Stimulated activated memory B cell treated with anti-CD40 and anti-IgM and Interleukin-4, amounts not matched to agents 10 μg/mL and 1 μg/mL and 100 μg/mL, for 72 hours (primary cell): ENCODE data around the gene SFXN3.

Experiments
- ATAC-seq: fragments of 150-1000 bp; cut with Tn5 transposase; 2 replicates; pipeline ENCODE4 v1.10.0; 2021
- H3K27ac Mint-ChIP-seq: one replicate; pipeline ENCODE4 v1.8.0; 2022; ENCODE audit warnings: mild to moderate bottlenecking, mixed read lengths
- H3K27me3 Mint-ChIP-seq: one replicate; pipeline ENCODE4 v1.8.0; 2022; ENCODE audit warnings: mixed read lengths
- H3K36me3 Mint-ChIP-seq: one replicate; pipeline ENCODE4 v1.8.0; 2022; ENCODE audit warnings: mixed read lengths
- H3K4me1 Mint-ChIP-seq: one replicate; pipeline ENCODE4 v1.8.0; 2022; ENCODE audit warnings: mixed read lengths
- H3K4me3 Mint-ChIP-seq: one replicate; pipeline ENCODE4 v1.8.0; 2022; ENCODE audit warnings: mild to moderate bottlenecking, moderate library complexity, mixed read lengths
- H3K9me3 Mint-ChIP-seq: one replicate; pipeline ENCODE4 v1.8.0; 2022; ENCODE audit warnings: mixed read lengths

The SFXN3 gene

DNA sequence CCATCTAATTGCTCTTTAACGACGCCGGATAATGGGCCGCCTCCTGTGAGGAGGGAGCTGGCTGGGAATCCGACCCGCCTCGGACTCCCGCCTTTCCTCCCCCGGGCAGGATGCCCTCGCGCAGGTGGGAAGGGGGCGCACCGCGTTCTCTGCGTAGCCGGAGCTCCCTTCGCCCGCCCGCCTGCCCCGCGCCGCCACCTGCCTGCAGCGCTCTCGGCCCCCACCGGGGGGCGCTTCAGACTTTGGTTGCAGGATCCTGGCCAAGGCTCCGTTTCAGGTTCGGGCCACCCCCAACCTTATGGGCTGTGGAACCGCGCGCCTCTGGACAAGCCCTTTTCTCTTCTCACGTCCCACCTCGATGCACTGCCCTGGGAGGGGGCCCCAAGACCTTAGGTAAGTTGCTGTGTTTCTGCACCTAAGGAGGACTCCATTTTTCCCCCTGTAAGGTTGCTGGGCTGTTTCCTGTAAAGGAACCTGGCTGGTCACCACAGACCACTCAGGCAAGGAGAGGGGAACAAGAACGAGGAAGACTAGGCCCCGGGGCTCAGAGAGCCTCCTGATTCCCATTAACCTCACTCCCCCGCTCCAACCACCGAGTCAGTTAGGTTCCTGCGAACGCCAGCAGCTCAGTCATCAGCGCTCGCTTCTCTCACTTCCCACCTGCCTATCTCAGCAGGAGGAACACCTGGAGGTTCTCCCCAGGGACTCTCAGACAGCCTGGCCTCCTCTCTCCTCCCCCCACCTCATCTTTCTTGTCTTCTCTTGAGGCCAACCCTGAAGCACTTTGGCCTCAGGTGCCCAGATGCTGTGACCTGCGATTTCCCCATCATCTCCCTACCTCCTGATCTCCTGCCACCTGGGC is 19.4 kb downstream of the SFXN3 start:
- Mint-ChIP-seq H3K4me1 (peaks cover 31% of the 10 kb centered on the region), H3K9me3 (no peaks in the 10 kb centered on the region), H3K27me3 (peaks cover 58% of the 10 kb centered on the region), H3K36me3 (no peaks in the 10 kb centered on the region), H3K4me3 (peak overlapping the region; percentile 64), H3K27ac (no peak overlapping the region)
- ATAC-seq: peak; percentile 64

GRCh38 chr10:101052285-101052684 is 21.3 kb downstream of the SFXN3 start:
- ATAC-seq: no peak
- Mint-ChIP-seq H3K27ac (no peak overlapping the region), H3K27me3 (peaks cover 44% of the 10 kb centered on the region), H3K4me3 (no peak overlapping the region), H3K9me3 (no peaks in the 10 kb centered on the region), H3K4me1 (peaks cover 37% of the 10 kb centered on the region), H3K36me3 (peaks cover 10% of the 10 kb centered on the region)

DNA sequence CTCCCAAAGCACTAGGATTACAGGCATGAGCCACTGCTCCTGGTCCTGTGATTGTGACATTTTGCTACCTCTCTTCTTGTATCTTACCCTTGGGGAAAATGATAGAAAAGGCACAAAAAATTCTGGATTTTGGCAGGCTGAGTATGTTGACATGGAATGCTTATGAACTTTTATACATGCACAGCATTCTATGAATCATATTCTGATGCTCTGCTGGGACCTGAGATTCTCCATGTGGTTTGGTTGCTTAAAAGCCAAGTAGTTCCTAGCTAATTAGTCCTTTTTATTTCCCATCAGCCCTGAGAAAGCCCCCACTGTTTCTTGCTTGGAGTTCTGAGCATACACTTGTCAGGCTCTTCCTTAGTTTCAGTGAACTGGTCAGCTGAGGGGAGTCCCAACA is 22.5 kb downstream of the SFXN3 start:
- Mint-ChIP-seq H3K27me3 (peaks cover 31% of the 10 kb centered on the region), H3K4me3 (no peak overlapping the region)

GRCh38 chr10:101054351-101054750 is 23.3 kb downstream of the SFXN3 start:
- Mint-ChIP-seq H3K9me3 (no peaks in the 10 kb centered on the region), H3K4me3 (no peak overlapping the region), H3K36me3 (peaks cover 10% of the 10 kb centered on the region), H3K27ac (no peak overlapping the region), H3K27me3 (peaks cover 23% of the 10 kb centered on the region), H3K4me1 (peaks cover 25% of the 10 kb centered on the region)
- ATAC-seq: no peak

More for the DNA sequence above, 22.5 kb downstream of the SFXN3 start:
- Mint-ChIP-seq H3K27ac (no peak overlapping the region), H3K4me1 (peaks cover 32% of the 10 kb centered on the region), H3K36me3 (peaks cover 10% of the 10 kb centered on the region), H3K9me3 (no peaks in the 10 kb centered on the region)
- no peak for ATAC-seq

DNA sequence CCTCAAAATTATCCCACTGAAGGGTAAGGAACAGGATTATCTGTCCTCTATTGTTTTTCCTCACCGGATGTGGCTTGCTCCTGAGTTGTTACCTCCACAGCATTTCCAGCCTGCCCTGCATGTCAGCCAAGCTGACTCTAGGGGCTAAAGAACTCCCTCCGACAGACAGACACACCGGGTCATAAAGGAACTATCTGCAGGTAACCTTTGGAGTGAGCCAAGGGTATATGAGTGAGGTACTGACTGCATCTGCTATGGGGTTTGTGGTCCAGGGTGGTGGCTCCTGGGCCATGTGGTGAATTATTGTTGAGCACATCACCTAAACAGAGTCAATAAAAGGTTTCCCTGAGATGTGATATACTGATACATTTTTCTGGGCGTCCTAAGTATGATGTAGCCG is 23.8 kb downstream of the SFXN3 start:
- no peak for ATAC-seq
- no peak overlapping the region for H3K27ac Mint-ChIP-seq

GRCh38 chr10:101055411-101055810 is 24.4 kb downstream of the SFXN3 start:
- no peak overlapping the region for H3K4me3 Mint-ChIP-seq

More for the DNA sequence above, 23.8 kb downstream of the SFXN3 start:
- H3K4me3 Mint-ChIP-seq: no peak overlapping the region
- peaks cover 10% of the 10 kb centered on the region for H3K36me3 Mint-ChIP-seq
- H3K4me1 Mint-ChIP-seq: peaks cover 25% of the 10 kb centered on the region
- peaks cover 18% of the 10 kb centered on the region for H3K27me3 Mint-ChIP-seq
- no peaks in the 10 kb centered on the region for H3K9me3 Mint-ChIP-seq

GRCh38 chr10:101056365-101057151 is 25.5 kb downstream of the SFXN3 start:
- Mint-ChIP-seq H3K27me3 (peaks cover under 1% of the 10 kb centered on the region), H3K4me3 (no peak overlapping the region), H3K9me3 (no peaks in the 10 kb centered on the region), H3K4me1 (peaks cover 19% of the 10 kb centered on the region), H3K27ac (peak overlapping the region; percentile 32), H3K36me3 (peaks cover 10% of the 10 kb centered on the region)
- no peak for ATAC-seq

More at GRCh38 chr10:101055411-101055810, 24.4 kb downstream of the SFXN3 start:
- Mint-ChIP-seq H3K27me3 (peaks cover 12% of the 10 kb centered on the region), H3K36me3 (peaks cover 10% of the 10 kb centered on the region), H3K4me1 (peaks cover 24% of the 10 kb centered on the region), H3K27ac (no peak overlapping the region), H3K9me3 (no peaks in the 10 kb centered on the region)
- no peak for ATAC-seq

GRCh38 chr10:101060036-101060950 is 29.3 kb downstream of the SFXN3 start:
- no peaks in the 10 kb centered on the region for H3K9me3 Mint-ChIP-seq
- peaks cover 10% of the 10 kb centered on the region for H3K36me3 Mint-ChIP-seq
- peaks cover 46% of the 10 kb centered on the region for H3K4me1 Mint-ChIP-seq
- H3K4me3 Mint-ChIP-seq: peak overlapping the region; percentile 94
- H3K27me3 Mint-ChIP-seq: peaks cover 17% of the 10 kb centered on the region
- peak overlapping the region; percentile 86 for H3K27ac Mint-ChIP-seq
- peak; percentile 79 for ATAC-seq

GRCh38 chr10:101060951-101061623 is 30.1 kb downstream of the SFXN3 start:
- H3K36me3 Mint-ChIP-seq: peaks cover 9% of the 10 kb centered on the region
- peak overlapping the region; percentile 86 for H3K27ac Mint-ChIP-seq
- ATAC-seq: peak; percentile 86
- peaks cover 47% of the 10 kb centered on the region for H3K4me1 Mint-ChIP-seq
- H3K27me3 Mint-ChIP-seq: peaks cover 21% of the 10 kb centered on the region
- H3K4me3 Mint-ChIP-seq: peak overlapping the region; percentile 94
- no peaks in the 10 kb centered on the region for H3K9me3 Mint-ChIP-seq

DNA sequence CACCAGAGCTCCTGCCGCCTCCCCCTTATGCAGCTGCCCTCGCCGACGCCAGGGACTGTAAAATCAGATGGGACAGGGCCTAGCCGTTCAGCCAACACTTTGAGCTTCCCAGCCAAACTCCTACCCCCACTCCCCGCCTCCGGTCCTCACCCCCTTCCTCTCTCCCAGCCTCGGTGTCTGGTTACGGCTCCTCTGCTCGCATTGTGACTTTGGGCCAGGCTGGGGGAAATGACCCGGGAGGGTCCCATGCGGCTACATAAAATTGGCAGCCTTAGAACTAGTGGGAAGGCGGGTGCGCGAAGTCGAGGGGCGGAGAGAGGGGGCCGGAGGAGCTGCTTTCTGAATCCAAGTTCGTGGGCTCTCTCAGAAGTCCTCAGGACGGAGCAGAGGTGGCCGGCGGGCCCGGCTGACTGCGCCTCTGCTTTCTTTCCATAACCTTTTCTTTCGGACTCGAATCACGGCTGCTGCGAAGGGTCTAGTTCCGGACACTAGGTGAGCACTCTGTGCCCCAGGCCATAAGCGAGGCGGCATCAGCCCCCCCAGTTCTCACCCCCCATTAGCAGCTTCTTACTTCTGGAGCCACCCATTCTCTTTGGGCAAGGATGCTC is 30.7 kb downstream of the SFXN3 start, which contains the start of gene KAZALD1:
Gene KAZALD1 (plus strand): TSS at position 366 of the 608 bp plus-strand sequence. CDS start 604 bp downstream, outside the sequence.
- peaks cover 27% of the 10 kb centered on the region for H3K27me3 Mint-ChIP-seq

GRCh38 chr10:101062232-101063049 is 31.4 kb downstream of the SFXN3 start:
- Mint-ChIP-seq H3K4me1 (peaks cover 51% of the 10 kb centered on the region), H3K27ac (peak overlapping the region; percentile 86), H3K9me3 (no peaks in the 10 kb centered on the region), H3K27me3 (peaks cover 32% of the 10 kb centered on the region), H3K36me3 (no peaks in the 10 kb centered on the region), H3K4me3 (peak overlapping the region; percentile 94)
- peak; percentile 22 for ATAC-seq

More for the DNA sequence above, 30.7 kb downstream of the SFXN3 start, which contains the start of gene KAZALD1:
- Mint-ChIP-seq H3K4me3 (peak within 1 kb of the TSS; percentile 94), H3K36me3 (peaks cover 3% of the 10 kb centered on the region), H3K9me3 (no peaks in the 10 kb centered on the region), H3K27ac (peak within 1 kb of the TSS; percentile 86), H3K4me1 (peaks cover 46% of the 10 kb centered on the region)
- no peak for ATAC-seq

DNA sequence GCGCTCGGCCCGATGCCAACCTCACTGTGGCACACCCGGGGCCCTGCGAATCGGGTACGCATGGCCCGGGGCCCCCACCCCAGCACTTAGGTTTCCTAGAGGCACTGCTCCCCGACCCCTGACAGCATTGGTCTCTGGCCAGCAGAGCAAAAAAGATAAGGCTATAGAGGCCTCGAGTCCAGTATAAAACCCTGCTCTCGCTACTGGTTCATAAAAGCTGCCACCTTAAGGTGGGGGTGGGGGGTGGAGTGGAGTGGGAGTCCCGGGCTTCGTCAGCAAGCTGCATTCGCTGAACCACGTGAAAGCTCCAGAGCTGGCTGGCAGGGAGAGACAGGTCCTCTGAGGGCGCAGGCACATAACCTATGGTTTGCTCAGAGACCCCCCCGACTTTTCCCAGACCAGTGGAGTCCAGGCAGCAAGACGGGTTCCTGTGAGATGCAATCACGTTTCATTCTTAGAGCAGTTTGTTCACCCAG is 32.1 kb downstream of the SFXN3 start:
- Mint-ChIP-seq H3K36me3 (no peaks in the 10 kb centered on the region), H3K27ac (no peak overlapping the region), H3K9me3 (no peaks in the 10 kb centered on the region), H3K4me1 (peaks cover 55% of the 10 kb centered on the region), H3K27me3 (peaks cover 35% of the 10 kb centered on the region), H3K4me3 (no peak overlapping the region)
- no peak for ATAC-seq
